ENCODE data around the gene MS4A4A.

The MS4A4A gene

GRCh38 chr11:60349990-60350389, 69.5 kb downstream of the MS4A4A start:
- DNase-seq, result no peak

GRCh38 chr11:60357771-60358170, 77.3 kb downstream of the MS4A4A start:
- no peak for DNase-seq
